DMS79 (cell line): ENCODE data around the gene IMMP2L.
"Not testable (repeated sequence)": the region's sequence is repeated elsewhere in the genome, so short reads cannot be mapped to it uniquely, and the experiment has no call there.

ENCODE experiments used
- DNase-seq: peaks from one replicate; lab custom pipeline; 2025; lab: John Stamatoyannopoulos, UW

The IMMP2L gene

DNA sequence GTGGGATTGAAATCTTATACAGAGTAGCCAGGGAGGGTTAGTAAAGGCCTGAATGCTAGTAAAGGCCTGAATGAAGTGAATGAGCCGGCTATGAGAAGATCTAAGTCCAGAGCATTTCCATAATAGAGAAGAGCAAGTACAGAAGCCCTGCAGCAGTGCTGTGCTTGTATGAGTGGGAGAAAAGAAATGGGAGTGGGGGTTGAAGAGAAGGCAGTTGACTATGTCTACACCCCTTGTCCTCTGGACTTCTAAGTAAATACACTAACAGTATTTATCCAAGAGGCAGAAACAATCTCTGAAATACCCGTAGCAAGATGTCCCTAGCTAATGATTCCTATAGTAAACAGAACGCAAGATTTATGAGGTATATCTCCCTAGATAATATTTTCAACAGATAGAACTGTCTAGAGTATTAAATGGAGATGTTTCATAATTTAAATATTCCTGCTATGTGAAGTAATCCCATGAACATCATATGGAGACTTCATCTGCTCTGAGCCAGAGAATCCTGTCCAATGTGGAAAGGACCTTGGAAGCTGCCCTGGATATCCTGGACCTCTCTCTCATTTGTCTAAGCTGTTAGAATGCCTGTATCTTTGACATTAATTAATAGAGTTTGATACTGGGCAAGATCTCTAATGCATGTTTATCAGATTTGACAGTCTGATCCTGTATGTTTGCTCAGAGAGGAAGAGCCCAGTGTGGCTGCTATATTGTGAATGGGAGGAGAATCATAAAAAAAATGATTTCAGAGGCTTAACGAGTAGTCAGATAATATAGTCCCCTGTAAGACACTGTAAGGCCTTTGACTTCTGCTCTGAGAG is 299.8 kb downstream of the IMMP2L start:
- DNase-seq: no peak

DNA sequence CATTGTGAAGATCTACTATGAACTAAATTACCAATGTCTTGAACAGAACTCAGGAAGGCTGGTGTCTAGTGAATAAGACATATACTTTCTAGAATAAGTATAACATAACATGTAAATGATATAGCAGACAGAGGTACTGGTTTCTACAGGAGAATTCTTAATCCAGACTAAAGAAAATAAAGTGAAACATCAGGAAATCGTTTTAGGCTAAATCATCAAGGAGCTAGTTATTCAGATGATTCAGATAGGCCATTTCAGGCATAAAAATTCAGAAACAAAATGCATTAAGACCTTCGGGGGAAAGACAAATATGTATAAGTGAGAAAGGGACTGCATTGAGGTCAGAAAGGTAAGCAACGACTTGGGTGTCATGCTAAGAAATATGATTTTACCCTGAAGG is 300.8 kb downstream of the IMMP2L start:
- no peak for DNase-seq

DNA sequence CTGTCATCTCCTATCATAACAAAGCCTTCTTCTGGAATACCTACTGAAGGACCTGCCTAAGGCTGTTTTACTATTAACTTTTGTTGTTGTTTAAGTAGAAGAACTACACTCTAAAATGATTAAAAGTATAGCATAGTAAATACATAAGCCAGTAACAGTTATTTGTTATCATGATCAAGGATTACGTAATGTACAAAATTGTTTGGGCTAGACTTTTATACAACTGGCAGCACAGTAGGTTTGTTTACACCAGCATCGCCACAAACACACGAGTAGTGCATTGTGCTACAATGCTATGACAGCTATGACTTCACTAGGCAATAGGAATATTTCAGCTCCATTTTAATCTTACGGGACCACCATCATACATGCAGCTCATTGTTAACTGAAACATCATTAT is 302.3 kb downstream of the IMMP2L start:
- no peak for DNase-seq

DNA sequence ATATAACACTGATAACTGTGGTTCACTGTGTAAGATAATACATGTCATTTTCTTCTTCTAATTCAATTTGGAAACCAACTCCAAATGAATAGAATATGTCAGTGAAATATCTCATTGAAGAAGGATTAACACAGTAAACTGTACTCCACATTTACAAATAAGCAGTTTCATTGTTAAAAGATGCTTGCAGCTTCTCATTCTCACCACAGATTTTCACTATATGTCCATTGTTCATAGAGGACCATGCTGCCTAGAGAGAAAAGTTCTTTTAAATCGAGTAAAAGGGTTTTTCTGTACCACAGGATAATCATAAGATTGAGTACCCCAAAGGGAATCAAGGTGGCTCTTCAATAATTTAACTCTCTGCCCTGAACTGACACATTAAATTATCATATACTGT is 305.9 kb downstream of the IMMP2L start:
- no peak for DNase-seq

DNA sequence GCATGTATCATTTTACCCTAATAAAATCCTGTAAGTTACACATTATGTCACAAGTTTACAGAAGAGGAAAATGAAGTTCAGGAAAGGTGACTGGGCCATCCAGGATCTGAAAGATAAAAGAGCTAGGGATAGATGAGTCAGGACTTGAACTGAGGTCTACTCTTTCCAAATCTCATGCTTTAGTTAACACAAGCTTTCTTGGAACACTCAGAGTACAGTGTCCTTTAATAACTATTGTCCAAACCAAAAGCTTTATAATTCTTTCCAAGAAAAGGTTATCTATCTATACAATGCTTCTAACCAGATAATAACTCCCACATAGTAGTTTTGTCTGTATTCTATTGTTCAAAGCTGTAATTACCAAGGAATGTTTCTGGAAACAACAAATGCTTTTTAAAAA is 306.7 kb downstream of the IMMP2L start:
- no peak for DNase-seq

DNA sequence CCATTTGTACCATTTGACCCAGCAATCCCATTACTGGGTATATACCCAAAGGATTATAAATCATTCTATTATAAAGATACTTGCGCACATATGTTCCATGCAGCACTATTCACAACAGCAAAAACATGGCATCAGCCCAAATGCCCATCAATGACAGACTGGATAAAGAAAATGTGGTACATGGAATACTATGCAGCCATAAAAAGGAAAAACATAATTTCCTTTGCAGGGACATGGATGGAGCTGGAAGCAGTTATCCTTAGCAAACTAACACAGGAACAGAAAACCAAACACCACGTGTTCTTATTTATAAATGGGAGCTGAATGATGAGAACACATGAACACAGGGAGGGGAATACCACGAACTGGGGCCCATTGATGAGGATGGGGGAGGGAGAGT is 310.9 kb downstream of the IMMP2L start:
- DNase-seq: not testable (repeated sequence)

DNA sequence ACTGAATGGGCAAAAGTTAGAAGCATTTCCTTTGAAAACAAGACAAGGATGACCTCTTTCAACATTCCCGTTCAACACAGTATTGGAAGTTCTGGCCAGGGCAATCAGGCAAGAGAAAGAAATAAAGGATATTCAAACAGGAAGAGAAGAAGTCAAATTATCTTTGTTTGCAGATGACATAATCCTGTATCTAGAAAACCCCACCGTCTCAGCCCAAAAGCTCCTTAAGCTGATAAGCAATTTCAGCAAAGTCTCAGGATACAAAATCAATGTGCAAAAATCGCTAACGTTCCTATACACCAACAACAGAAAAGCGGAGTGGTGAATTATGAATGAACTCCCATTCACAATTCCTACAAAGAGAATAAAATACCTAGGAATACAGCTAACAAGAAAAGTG is 312.5 kb downstream of the IMMP2L start:
- not testable (repeated sequence) for DNase-seq

DNA sequence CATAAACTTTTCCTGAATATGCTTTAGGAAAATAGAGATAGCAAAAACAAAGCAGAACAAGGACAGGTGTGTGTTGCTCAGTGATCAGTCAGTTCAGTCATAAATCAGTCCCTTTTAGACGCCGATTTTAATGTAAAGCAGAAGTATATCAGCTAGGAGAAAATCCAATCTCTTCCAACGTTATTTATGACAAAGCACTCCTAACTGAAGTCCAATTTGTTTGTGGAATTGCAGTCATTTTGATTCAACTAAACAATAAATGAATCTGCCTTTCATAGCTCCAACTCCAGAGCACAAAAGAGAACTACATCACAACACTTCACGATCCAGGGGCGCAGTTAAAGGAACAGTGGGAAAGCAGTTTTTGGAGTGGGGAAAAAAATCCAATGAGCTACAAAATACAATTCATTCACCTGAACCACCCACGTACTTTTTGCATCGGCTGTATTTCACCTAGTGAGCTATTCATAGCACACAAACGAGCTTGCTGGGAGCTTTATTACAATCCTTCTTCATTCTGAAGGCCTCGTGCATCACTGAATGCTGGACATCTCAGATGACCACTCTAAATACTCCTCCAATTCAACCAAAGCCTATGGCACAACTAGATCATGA is 320.0 kb downstream of the IMMP2L start:
- DNase-seq: no peak

DNA sequence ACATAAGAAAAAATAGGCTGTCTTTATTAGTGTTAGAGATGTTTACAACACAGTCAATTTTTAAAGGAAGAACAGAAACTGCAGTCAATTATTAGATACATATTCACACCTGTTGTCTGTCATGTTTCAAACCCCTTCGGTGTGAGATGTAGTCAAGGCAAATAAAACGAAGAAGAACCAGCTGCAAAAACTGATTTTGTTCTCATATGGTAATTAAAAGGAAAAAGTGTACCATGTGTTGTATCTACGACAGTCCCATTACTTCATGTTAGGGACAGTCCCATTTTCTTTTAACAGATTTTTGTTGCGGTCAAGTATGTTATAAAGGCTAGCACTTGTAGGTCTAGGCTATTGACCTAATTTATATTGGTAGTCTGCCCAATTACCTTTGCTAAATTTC is 321.9 kb downstream of the IMMP2L start:
- no peak for DNase-seq

DNA sequence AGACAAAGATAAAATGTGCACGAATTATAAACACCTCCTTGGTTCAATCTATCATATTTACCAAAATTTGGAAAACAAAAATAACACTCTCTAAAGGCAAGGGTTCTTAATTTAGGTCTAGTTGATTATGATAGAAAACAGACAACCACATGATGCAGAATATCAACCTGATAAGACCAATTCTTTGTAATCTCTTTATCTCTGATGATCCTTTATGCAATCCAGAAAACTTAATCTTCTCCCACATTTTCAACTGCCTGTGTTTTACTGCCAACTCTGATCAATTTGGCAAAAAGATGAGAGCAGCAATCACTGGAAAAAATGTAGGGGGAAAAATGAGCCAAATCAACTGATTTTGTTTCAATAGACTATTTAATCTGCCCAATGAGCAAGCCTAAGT is 322.9 kb downstream of the IMMP2L start:
- no peak for DNase-seq

DNA sequence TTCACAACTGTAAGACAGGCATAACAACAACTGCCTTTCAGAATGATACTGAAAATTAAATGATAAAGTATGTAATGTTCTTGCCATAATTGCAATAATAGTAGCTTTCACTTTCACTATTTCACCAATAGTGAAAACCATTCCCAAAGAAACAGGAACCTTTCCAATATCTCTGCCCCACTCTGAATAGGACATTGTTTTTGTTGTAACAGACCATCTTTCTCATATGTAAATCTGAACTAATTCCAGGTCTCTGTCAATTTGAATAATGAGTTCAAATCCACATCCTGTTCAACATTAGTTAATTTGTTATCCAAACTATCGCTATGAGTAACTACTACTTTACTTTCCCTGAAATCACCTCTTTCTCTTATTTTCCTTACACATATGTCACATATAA is 323.4 kb downstream of the IMMP2L start:
- DNase-seq: no peak

DNA sequence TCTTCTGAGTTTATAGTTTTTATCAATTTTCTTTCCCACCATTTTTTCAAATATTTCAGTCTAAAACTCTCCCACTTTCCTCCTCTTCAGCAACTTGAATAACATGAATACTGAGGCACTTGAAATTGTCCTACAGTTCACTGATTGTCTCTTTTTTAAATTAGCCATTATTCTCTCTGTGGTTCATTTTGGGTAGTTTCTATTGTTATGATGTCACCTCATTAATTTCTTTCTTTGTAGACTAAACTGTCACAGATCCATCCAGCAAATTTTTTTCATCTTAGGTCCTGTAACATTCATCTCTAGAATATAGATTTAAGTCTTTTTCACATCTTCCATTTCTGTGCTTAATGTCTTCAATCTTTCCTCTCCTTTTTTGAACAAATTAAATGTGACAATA is 326.6 kb downstream of the IMMP2L start:
- no peak for DNase-seq

DNA sequence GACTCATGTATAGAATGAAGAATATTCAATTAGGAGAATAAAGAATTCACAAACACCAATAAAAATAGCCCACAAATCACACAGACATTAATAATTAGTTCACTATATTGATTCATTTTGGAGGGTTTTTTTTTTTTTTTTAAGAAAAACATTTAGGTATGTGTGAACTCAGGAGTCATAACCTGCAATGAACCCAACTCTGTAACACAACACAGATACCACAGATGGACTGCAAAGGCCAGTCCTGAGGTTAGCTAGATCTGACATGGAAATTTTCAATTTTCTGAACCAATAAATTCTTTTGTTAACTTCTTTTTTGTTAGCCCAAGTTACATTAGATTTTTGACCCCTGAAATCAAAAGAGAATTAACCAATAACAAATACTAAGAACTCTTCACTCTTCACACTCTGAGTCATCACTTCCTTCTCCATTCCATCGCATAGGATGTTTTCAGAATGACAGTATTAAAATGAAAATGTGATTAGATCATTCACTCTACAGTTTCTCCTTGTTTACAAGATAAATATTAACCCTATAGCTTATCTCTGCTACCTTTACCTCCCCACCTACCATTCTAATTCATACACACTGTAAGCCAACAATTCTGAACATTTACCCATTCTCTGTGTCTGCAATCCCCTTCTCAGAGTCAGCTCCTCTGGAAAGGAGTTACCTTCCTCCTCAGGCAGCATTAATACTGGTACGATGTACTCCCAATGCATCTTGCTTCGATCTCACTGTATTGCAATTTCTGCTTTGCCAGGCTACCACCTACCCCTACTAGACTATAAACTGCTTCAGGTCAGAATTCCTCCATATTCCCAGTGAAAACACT is 329.8 kb downstream of the IMMP2L start:
- DNase-seq: no peak

DNA sequence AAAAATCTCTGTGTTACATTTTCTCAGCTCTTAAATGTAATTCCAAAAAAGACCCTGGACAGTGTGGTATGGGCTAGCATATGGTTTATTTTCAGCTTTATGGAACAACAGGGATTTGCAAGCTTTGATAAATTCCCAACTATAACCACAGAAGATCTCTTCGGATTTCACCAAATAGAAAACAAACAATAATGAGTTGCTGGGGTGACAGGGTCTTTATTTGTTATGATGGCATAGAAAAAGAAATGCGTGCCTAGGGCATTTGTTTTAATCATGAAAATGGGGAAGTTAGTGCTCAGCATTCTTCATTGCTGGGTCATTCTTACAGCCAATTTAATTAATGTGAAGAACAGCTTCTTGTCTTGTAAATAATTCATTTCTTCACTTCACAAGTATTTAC is 332.4 kb downstream of the IMMP2L start:
- DNase-seq: no peak

DNA sequence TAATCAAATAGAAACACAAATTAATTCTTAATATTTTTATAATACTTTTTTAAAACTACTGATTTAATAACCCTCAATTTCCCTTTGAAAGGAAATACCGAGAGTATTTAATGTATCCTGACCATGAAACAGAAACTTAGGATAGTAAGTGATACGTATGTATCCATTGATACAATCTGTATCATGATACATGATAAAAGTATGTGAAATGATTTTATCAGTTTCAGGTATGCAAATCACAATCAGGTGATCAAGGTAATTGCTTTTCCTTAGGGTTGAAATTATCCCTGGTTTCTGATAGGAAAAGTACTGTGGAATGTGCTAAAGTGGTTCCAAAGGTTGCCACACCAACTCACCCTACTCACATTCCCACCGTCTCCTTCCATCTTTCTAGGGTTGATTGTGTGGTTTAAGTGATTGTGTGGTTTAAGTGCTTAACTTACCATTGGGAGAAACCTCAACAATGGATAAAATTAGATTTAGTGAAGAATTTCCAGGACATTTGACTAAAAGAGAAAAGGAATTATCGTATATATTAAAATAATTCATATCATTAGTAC is 333.0 kb downstream of the IMMP2L start:
- DNase-seq: no peak

DNA sequence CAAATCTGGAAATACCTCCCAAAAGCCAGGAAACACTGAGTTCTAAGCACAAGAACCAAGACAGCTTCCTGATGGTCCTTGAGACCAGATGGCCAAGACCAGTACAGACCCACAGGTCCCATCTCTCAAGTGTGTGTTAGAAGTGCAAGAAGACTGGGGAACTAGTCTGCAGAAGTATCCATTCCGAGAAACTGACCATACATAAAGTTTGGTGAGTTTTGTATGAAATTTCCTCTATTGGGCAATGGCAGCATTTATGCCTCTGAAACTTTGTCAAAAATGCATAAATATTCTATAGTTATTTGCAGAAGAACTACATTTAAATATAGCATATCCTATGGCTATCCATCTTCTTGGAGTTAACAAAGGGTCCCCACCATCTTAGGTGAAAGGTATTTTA is 333.9 kb downstream of the IMMP2L start:
- DNase-seq: no peak

DNA sequence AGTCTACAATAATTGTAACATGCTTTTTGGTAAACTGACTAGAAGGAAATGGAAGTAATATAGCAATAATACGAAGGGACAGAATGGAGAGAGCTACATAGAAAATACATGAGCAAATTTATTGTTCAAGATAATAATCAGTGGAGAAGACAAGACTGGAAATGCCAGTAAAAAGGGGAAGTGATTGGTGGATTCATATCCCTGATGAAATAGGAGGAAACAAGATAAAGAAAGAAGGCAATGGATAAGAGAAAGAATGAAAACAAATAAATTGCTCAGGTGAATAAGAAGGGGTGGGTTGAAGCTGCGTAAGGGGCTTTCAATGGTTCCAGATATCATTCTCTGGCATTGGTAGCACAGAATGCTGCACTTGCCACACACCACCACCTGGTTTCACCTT is 335.5 kb downstream of the IMMP2L start:
- DNase-seq: no peak

DNA sequence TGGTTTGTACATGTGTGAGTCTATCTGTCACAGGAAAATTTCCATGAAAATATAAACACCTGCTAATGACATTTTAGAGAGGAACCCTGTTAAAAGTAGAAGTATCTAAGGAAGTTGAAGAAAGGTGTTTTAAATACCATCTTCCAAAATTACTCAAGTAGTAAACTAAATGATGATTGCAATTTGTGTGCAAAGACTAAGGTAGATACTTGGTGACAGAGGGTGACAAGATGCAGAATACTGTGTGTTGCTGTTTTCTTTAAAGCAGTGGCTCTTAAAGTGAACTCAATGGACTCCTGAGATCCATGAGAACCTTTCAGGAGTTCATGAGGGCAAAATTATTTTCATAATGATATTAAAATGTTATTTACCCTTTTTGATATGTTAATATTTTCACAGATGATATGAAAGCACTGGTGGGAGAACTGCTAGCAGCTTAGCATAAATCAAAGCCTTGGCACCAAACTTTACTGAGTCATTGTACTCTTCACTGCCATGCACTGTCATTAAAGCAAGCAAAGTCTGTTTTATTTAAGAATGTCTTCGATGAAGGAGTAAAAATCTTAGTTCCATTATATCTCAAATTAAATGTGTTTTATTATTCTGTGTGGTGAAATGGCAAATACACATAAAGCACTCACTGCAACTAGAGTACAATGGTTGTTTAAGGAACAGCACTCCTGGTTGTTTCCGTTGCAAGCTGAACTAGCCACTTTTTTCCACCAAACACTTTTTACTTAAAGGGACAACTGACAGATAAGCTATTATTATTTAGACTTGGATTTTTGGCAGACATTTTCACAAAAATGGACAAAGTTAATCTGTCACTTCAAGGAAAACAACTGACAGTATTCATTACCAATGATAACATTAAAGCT is 337.7 kb downstream of the IMMP2L start:
- no peak for DNase-seq

DNA sequence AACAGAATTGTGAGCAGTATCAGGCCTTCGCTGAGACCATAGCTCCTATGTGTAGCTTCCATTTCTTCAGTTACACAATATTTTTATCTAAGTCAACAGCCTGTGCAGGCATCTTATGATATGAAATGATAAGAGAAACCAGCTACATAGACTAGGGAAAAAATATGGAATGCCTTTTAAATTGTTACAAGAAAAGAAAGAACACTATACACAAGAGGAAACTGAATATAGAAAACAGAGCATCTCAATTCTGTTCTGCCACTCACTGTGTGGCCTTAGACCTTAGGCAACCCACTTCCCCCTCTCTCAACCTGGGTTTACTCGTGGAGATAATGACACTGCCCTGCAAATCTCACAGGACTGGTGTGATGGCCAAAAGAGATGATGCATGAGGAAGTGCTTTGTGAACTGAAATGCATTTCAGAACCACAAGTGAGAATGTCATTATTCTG is 338.5 kb downstream of the IMMP2L start:
- no peak for DNase-seq

DNA sequence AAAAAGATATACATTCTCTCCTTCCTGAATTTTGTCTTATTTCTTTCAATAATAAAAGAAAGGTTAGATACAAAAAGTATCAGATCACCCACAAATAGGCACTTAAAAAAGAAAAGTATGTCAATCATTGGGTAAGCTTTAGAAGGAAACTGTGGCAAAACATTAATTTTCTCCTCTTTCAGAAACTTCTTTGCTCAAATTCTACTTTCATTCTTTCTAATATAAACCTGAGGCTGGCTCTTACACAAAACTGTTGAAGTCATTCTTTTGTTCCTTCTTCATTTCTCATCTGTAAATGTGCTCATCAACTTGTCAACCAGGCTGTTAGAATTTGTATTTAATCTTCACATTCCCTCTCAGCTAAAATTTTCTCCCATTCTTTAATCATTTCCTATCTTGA is 346.7 kb downstream of the IMMP2L start:
- no peak for DNase-seq

DNA sequence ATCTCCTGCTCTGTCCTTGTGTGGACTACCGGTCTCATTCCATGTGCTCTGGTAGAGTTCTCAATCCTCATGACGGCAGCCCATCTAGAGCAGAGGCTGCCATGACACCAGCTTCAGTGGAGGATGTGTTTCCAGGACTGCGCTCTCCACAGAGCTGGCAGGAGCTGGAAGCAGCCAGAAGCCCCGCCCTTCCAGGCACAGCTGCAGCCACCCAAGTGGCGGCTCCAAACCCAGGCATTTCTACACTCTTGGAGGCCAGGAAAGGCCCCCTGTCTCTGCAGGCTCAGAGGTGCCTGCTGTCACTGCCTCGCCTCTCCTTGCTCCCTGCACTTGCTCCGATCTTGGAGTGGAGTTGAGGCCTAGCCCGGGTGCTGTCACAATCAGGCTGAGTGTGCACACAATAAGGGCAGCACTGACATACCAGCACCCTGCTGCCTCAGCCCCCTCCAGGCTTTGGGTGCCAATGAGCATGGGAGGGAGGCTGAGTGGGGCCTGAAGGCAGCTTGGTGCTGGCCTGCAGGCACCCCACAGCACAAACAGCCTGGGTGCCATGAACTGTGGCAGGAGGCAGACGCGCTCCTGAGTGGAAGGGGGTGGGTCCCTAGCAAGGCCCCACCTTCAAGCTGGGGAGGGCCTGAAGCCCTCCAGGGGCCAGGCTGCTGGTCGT is 349.3 kb downstream of the IMMP2L start:
- no peak for DNase-seq
